Coronary artery (tissue), 2 donors: ENCODE results near the gene RGS11.

Experiments
- DNase-seq: peaks from one replicate; pipeline ENCODE4 v3.0.0-alpha.2; 2017; ENCODE audit warnings: low spot score
- H3K27ac ChIP-seq, 2 donors: fragments of 200-600 bp; sonication (generic); one replicate each; pipeline ENCODE4 v1.5.1; 2016 to 2019
- H3K4me3 ChIP-seq: fragments of 200-600 bp; sonication (generic); 2 replicates; pipeline ENCODE4 v1.5.1; 2016; ENCODE audit warnings: mild to moderate bottlenecking, moderate library complexity
- TF ChIP-seq, protein P1 (sequence below): fragments of 200-600 bp; sonication (generic); IDR thresholded peaks from one replicate; pipeline ENCODE4 v1.5.1; 2019; ENCODE audit warnings: antibody characterized with exemption

RGS11 gene

GRCh38 chr16:265711-266110, 10.0 kb downstream of the RGS11 start:
- TF ChIP-seq, protein P1, sequence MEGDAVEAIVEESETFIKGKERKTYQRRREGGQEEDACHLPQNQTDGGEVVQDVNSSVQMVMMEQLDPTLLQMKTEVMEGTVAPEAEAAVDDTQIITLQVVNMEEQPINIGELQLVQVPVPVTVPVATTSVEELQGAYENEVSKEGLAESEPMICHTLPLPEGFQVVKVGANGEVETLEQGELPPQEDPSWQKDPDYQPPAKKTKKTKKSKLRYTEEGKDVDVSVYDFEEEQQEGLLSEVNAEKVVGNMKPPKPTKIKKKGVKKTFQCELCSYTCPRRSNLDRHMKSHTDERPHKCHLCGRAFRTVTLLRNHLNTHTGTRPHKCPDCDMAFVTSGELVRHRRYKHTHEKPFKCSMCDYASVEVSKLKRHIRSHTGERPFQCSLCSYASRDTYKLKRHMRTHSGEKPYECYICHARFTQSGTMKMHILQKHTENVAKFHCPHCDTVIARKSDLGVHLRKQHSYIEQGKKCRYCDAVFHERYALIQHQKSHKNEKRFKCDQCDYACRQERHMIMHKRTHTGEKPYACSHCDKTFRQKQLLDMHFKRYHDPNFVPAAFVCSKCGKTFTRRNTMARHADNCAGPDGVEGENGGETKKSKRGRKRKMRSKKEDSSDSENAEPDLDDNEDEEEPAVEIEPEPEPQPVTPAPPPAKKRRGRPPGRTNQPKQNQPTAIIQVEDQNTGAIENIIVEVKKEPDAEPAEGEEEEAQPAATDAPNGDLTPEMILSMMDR: no peak
- no peak overlapping the region for H3K27ac ChIP-seq
- no peak overlapping the region for H3K4me3 ChIP-seq
- DNase-seq: no peak

DNA sequence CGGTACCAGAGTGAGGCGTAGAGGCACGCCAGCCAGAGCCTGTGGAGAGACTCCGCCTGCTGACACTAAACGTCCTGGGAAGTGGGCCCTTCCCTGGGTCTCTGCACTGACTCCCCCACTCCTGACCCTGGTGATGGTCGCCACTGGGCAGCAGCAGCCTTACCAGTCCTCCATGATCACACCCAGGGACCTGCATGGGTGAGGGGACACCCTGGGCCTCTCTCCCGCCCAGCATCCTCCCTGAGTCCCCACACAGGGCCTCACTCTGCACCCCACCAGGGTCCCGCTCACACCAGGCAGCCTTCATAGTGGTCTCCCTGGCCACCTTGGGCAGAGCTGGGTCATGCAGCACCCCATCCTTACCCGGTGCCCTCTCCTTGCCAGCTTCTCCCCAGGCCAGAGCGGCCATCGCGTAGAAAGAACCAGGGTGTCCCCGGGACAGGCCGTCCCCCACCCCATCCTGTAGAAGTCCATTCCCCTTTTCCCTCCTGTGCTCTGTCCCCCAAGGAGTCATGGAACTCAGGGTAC, 10.7 kb downstream of the RGS11 start:
- no peak overlapping the region for H3K4me3 ChIP-seq
- no peak overlapping the region for H3K27ac ChIP-seq
- DNase-seq: no peak
- TF ChIP-seq, protein P1: no peak

- TF ChIP-seq, protein P1: no peak
- H3K4me3 ChIP-seq: no peak overlapping the region
- no peak for DNase-seq
- H3K27ac ChIP-seq: no peak overlapping the region
These were observed 11.2 kb downstream of the RGS11 start for GRCh38 chr16:264440-264951.

GRCh38 chr16:263944-264343, 11.8 kb downstream of the RGS11 start:
- Histone ChIP-seq H3K4me3 (no peak overlapping the region), H3K27ac (no peak overlapping the region)
- DNase-seq: no peak
- TF ChIP-seq, protein P1: no peak

- no peak for DNase-seq
- Histone ChIP-seq H3K27ac (no peak overlapping the region), H3K4me3 (no peak overlapping the region)
- TF ChIP-seq, protein P1: no peak
These were observed 12.5 kb downstream of the RGS11 start for GRCh38 chr16:263182-263774.

GRCh38 chr16:262121-262745, 13.5 kb downstream of the RGS11 start:
- TF ChIP-seq, protein P1: no peak
- no peak for DNase-seq
- Histone ChIP-seq H3K27ac (no peak overlapping the region), H3K4me3 (no peak overlapping the region)
